Activated naive CD4-positive, alpha-beta T cell treated with Interleukin-2 at 50 U/mL for 16 hours (primary cell): Measurements from ENCODE around the gene ZNF277.
"Not testable (repeated sequence)": the region's sequence is repeated elsewhere in the genome, so short reads cannot be mapped to it uniquely, and the experiment has no call there.

Experiments used
- DNase-seq: peaks from one replicate; pipeline ENCODE4 v3.0.0-alpha.2; 2020

The ZNF277 gene

GRCh38 chr7:112300072-112300471, 93.6 kb downstream of the ZNF277 start:
- no peak for DNase-seq

- no peak for DNase-seq
These were observed 94.4 kb downstream of the ZNF277 start for GRCh38 chr7:112300831-112301407.

GRCh38 chr7:112302566-112302965, 96.1 kb downstream of the ZNF277 start:
- DNase-seq, result no peak

GRCh38 chr7:112306903-112307302, 100.4 kb downstream of the ZNF277 start:
- DNase-seq, result no peak

GRCh38 chr7:112307506-112307905, 101.0 kb downstream of the ZNF277 start:
- no peak for DNase-seq

- no peak for DNase-seq
These were observed 102.5 kb downstream of the ZNF277 start for GRCh38 chr7:112308974-112309373.

GRCh38 chr7:112316803-112317202, 110.3 kb downstream of the ZNF277 start:
- DNase-seq, result not testable (repeated sequence)

GRCh38 chr7:112322070-112322469, 115.6 kb downstream of the ZNF277 start:
- DNase-seq, result no peak

GRCh38 chr7:112327566-112327965, 121.1 kb downstream of the ZNF277 start:
- no peak for DNase-seq

- no peak for DNase-seq
These were observed 125.0 kb downstream of the ZNF277 start for GRCh38 chr7:112331492-112331891.

GRCh38 chr7:112334366-112334765, 127.9 kb downstream of the ZNF277 start:
- no peak for DNase-seq

GRCh38 chr7:112336261-112336660, 129.8 kb downstream of the ZNF277 start:
- no peak for DNase-seq

GRCh38 chr7:112336936-112337576, 130.6 kb downstream of the ZNF277 start:
- no peak for DNase-seq

GRCh38 chr7:112337892-112338291, 131.4 kb downstream of the ZNF277 start:
- DNase-seq, result no peak

- DNase-seq, result no peak
These were observed 132.3 kb downstream of the ZNF277 start for GRCh38 chr7:112338786-112339185.

- DNase-seq, result no peak
These were observed 135.0 kb downstream of the ZNF277 start for GRCh38 chr7:112341464-112341863.

GRCh38 chr7:112346381-112347060, 140.0 kb downstream of the ZNF277 start:
- no peak for DNase-seq

- no peak for DNase-seq
These were observed 140.6 kb downstream of the ZNF277 start for GRCh38 chr7:112347088-112347487.

- DNase-seq, result no peak
These were observed 144.1 kb downstream of the ZNF277 start for GRCh38 chr7:112350585-112350984.

- no peak for DNase-seq
These were observed 150.1 kb downstream of the ZNF277 start for GRCh38 chr7:112356596-112356995.

- no peak for DNase-seq
These were observed 150.6 kb downstream of the ZNF277 start for GRCh38 chr7:112357136-112357535.

GRCh38 chr7:112358513-112358912, 152.0 kb downstream of the ZNF277 start:
- DNase-seq, result no peak

- DNase-seq, result no peak
These were observed 152.6 kb downstream of the ZNF277 start for GRCh38 chr7:112359086-112359485.

- no peak for DNase-seq
These were observed 154.2 kb downstream of the ZNF277 start for GRCh38 chr7:112360681-112361080.
